KMS-11 (cell line): Measurements from ENCODE around the gene FAR2.

Experiments used
- H2AFZ ChIP-seq: fragments of 200-600 bp; sonication (generic); 2 replicates; pipeline ENCODE4 v1.6.1; 2016; ENCODE audit warnings: antibody characterized with exemption, mixed run types, low read depth
- H3K27ac ChIP-seq: fragments of 200-600 bp; sonication (generic); 2 replicates; pipeline ENCODE4 v1.6.1; 2016; ENCODE audit warnings: mild to moderate bottlenecking, mixed run types
- H3K27me3 ChIP-seq: fragments of 200-600 bp; sonication (generic); 2 replicates; pipeline ENCODE4 v1.6.1; 2017; ENCODE audit warnings: mild to moderate bottlenecking, low read depth, mixed run types, moderate library complexity; ENCODE audit not compliant: insufficient read depth
- H3K36me3 ChIP-seq: fragments of 200-600 bp; sonication (generic); 2 replicates; pipeline ENCODE4 v1.6.1; 2017; ENCODE audit warnings: mild to moderate bottlenecking, mixed run types; ENCODE audit not compliant: insufficient read depth
- H3K4me1 ChIP-seq: fragments of 200-600 bp; sonication (generic); 2 replicates; pipeline ENCODE4 v1.6.1; 2016; ENCODE audit warnings: mild to moderate bottlenecking, low read depth, mixed run types; ENCODE audit not compliant: poor library complexity, severe bottlenecking
- H3K4me2 ChIP-seq: fragments of 200-600 bp; sonication (generic); 2 replicates; pipeline ENCODE4 v1.7.0; 2016; ENCODE audit warnings: mild to moderate bottlenecking, mixed run types
- H3K4me3 ChIP-seq: fragments of 200-600 bp; sonication (generic); IDR thresholded peaks from 2 replicates; pipeline ENCODE4 v1.6.1; 2017; ENCODE audit warnings: low read depth, low read length, mixed read lengths; ENCODE audit not compliant: insufficient read depth
- H3K79me2 ChIP-seq: fragments of 200-600 bp; sonication (generic); 2 replicates; pipeline ENCODE4 v1.6.1; 2016; ENCODE audit warnings: low read depth, mixed run types; ENCODE audit not compliant: insufficient read depth
- H3K9ac ChIP-seq: fragments of 200-600 bp; sonication (generic); 2 replicates; pipeline ENCODE4 v1.6.1; 2016; ENCODE audit warnings: mild to moderate bottlenecking, mixed run types
- H4K20me1 ChIP-seq: fragments of 200-600 bp; sonication (generic); 2 replicates; pipeline ENCODE4 v1.6.1; 2016; ENCODE audit warnings: mild to moderate bottlenecking, mixed run types; ENCODE audit not compliant: insufficient read depth
- CTCF ChIP-seq: fragments of 200-600 bp; sonication (generic); conservative IDR thresholded peaks from 2 replicates; pipeline ENCODE4 v1.6.1; 2017; ENCODE audit warnings: low read depth, mild to moderate bottlenecking, antibody characterized with exemption, low read length, moderate library complexity, mixed read lengths

Gene FAR2

DNA sequence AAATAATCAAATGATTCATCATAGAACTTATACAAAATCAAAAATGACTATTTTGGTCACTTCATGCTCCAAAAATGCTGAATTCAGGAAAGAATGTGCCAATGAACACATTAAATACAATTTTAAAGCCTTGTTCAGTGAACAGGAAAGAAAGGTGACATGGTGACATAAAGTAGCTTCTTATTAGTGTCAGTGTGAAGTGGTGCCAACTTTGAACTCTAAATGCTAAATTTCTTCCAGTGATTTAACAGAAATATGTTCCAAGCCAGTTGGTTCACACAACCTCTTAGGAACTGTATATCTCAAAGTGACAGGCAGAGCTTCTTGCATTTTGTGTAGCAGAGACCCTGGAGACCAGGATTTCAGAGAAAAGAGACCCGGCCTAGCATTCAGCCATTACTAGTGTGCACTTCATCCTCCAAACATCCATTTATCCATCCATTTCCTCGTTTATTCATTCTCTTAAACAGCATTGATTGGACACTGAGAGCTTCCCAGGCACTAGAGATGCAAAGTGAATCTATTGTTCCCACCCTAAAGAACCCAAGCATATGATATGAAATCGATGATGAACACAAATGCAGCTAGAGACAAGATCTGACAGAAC is 95.2 kb downstream of the FAR2 start:
- no peaks in the 10 kb centered on the region for H3K4me1 ChIP-seq
- H2AFZ ChIP-seq = no peak overlapping the region
- H3K4me2 ChIP-seq = no peak overlapping the region
- TF ChIP-seq CTCF = no peak
- no peak overlapping the region for H3K4me3 ChIP-seq
- H3K36me3 ChIP-seq = no peaks in the 10 kb centered on the region
- H4K20me1 ChIP-seq = no peaks in the 10 kb centered on the region
- no peak overlapping the region for H3K9ac ChIP-seq
- H3K79me2 ChIP-seq = no peaks in the 10 kb centered on the region
- H3K27ac ChIP-seq = no peak overlapping the region
- no peaks in the 10 kb centered on the region for H3K27me3 ChIP-seq

GRCh38 chr12:29245246-29245645 is 96.2 kb downstream of the FAR2 start:
- Histone ChIP-seq H3K4me2 (no peak overlapping the region), H3K27ac (no peak overlapping the region), H3K36me3 (no peaks in the 10 kb centered on the region), H4K20me1 (no peaks in the 10 kb centered on the region), H3K27me3 (no peaks in the 10 kb centered on the region), H3K4me3 (no peak overlapping the region), H2AFZ (no peak overlapping the region), H3K4me1 (no peaks in the 10 kb centered on the region), H3K79me2 (no peaks in the 10 kb centered on the region), H3K9ac (no peak overlapping the region)
- no peak for TF ChIP-seq CTCF

DNA sequence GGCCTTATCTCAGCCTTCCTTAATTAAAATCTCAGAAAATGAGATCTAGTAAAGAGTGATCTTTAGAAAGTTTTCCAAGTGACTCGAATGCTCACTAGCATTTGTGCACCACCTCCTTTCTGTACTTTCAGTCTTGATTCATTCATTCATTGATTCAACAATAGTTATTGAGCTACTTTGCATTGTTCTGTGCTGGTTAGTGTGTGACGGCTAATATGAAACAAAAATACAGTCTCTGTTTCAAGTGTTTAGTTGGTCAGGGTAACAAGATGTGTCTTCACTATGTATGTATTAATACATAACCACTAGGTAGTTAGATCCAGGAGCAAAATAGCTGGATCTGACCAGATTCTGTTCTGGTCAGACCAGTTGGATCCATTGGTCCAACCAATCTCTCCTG is 100.9 kb downstream of the FAR2 start:
- Histone ChIP-seq H3K27ac (no peak overlapping the region), H3K9ac (no peak overlapping the region), H2AFZ (no peak overlapping the region), H3K4me3 (no peak overlapping the region), H4K20me1 (no peaks in the 10 kb centered on the region), H3K27me3 (no peaks in the 10 kb centered on the region), H3K36me3 (no peaks in the 10 kb centered on the region), H3K79me2 (no peaks in the 10 kb centered on the region), H3K4me2 (no peak overlapping the region), H3K4me1 (no peaks in the 10 kb centered on the region)
- TF ChIP-seq CTCF = no peak

- Histone ChIP-seq H3K4me2 (no peak overlapping the region), H3K79me2 (no peaks in the 10 kb centered on the region), H2AFZ (no peak overlapping the region), H3K4me1 (no peaks in the 10 kb centered on the region), H3K36me3 (no peaks in the 10 kb centered on the region), H3K27ac (no peak overlapping the region), H4K20me1 (no peaks in the 10 kb centered on the region), H3K9ac (no peak overlapping the region), H3K4me3 (no peak overlapping the region), H3K27me3 (no peaks in the 10 kb centered on the region)
- TF ChIP-seq CTCF = no peak
Measured at GRCh38 chr12:29253906-29254625, 105.0 kb downstream of the FAR2 start.
